Renal cortical epithelial cell (primary cell): ENCODE data around the gene YIPF5. TPM values are rescaled to one million over a fixed set of nuclear protein-coding genes. Genes with fewer than 3 reads are reported as not detected.

ENCODE experiments used
- DNase-seq: peaks from one replicate; pipeline ENCODE4 v3.0.0-alpha.2; 2011; ENCODE audit warnings: low read depth
- total RNA-seq: library from RNA; depleted of rRNA; stranded (reverse); fragments of >200 nt; gene quantifications from 2 replicates; pipeline ENCODE4 v1.2.3, GENCODE V29; 2014

The YIPF5 gene
- total RNA-seq, 1 donor from 2014 or later, result 123 TPM

DNA sequence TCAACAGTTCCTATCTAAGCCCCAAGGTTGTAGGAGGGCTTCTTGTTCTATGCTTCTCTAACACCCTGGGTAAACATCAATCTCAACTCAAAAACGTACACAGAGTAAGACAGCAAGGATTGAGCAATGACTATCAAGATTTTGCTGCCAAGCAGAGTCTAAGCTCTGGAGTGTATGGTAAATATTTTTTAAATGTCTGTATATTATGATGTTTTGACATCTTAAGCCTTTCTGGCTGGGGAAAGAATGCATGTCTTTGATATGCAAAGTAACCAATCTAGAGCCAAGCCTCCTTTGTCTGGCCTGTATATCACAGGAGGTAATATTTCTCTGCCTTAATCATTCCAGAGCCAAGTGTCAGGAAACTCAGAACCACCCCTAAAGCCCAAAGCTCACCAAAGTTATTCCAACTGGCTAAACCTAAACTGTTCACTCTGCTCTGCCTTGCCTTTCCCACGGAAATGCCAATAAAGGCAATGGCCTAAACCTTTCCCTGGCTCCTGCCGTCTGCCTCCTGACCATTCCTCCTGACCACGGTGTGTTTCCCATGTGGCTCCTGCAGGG, 45.2 kb downstream of the YIPF5 start:
- DNase-seq, result no peak

- no peak for DNase-seq
Measured at GRCh38 chr5:144122641-144123040, 47.8 kb downstream of the YIPF5 start.

DNA sequence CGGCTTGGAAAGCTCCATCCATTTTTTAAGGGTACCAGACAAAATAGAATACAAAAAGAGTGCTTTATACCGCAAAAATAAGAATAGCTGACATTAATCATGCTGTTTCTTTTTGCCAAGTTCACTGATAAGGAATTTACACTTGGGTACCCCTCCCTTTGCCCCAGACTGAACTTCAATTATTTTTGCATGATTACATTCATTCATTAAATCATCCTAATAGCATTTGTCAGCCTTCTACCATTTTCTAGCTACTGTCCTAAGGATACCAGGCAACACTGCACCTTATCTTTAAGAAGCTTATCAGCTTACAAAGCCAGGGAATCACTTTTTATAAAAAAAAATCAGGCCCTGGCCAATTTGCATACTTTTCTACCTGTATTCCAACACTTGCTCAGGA, 48.4 kb downstream of the YIPF5 start:
- DNase-seq, result no peak

DNA sequence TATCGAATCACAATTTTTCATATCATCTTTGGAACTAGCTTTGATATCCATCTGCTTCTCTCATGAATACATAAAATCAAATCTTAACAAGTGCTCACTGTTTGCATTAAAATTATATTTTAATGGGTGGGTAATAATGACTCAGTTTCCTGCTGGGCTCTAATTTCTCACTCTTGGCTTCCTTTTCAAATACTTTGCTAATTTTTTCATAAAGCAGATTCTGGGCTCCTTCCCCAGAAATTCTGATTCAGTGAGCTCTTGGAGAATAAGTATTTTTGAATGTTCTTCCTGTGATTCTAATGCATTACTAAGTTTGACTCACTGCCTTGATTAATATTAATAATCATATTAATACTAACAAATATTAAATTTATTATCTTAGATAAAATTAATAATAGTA, 48.9 kb downstream of the YIPF5 start:
- no peak for DNase-seq

GRCh38 chr5:144120661-144121180, 49.7 kb downstream of the YIPF5 start:
- DNase-seq, result no peak

DNA sequence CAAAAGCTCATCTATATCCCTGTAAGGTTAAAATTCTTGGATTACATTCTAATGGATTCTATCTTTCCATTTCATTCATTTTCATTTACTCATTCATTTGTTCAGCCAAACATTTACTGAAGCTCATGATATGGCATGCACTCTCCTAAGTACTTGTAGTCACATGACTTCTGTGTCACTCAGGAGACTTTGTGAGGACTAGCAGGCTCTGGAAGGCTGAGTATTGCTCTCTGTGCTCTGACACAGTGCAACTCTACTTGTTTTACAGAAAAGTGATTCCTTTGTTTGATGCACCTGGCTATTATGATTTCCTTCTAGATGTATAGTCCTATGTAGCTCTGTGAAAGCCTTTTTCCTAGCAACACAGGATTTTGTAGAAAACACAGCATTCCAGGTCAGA, 53.0 kb downstream of the YIPF5 start:
- DNase-seq, result no peak

DNA sequence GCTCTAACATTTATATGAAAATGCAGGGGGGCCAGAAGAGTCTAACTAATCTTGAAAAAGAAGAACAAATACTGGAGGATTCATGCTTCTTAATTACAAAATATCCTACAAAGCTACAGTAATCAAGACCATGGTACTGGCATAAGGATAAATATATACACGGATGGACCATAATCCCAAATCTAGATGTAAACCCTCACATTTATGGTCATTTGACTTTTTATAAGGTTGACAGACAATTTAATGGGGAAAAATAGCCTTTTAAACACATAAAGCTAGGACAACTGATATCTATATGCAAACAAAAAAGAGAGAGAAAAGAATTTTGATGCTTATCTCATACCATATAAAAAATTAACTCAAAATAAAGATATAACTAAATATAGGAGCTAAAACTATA, 55.9 kb downstream of the YIPF5 start:
- no peak for DNase-seq

Other genes starting within 250 kb of the YIPF5 start
- 0.35 and 1.1 TPM in 2 replicates for gene KCTD16, start 214 bp upstream of the YIPF5 start, total RNA-seq